Sigmoid colon (tissue), 7 donors: ENCODE data around the gene CAMK2N2. TPM values are rescaled to one million over a fixed set of nuclear protein-coding genes. Genes with fewer than 3 reads are reported as not detected.

Source experiments
- DNase-seq: peaks from one replicate; pipeline ENCODE4 v3.0.0-alpha.2; 2019
- H3K27ac ChIP-seq, 4 donors: fragments of 200-600 bp; sonication (generic); one replicate each; pipeline ENCODE4 v1.5.1; 2016 to 2019; ENCODE audit warnings: mild to moderate bottlenecking in 1 of 4
- H3K27me3 ChIP-seq, 3 donors: fragments of 200-600 bp; sonication (generic); one replicate each; pipeline ENCODE4 v1.5.1; 2019; ENCODE audit warnings: mild to moderate bottlenecking in 1 of 3
- H3K36me3 ChIP-seq, 4 donors: fragments of 200-600 bp; sonication (generic); one replicate each; pipeline ENCODE4 v1.5.1; 2016 to 2019
- H3K4me1 ChIP-seq, 4 donors: fragments of 200-600 bp; sonication (generic); one replicate each; pipeline ENCODE4 v1.5.1; 2017 to 2019
- H3K4me3 ChIP-seq, 4 donors: fragments of 200-600 bp; sonication (generic); one replicate each; pipeline ENCODE4 v1.5.1; 2017 to 2019; ENCODE audit warnings: mild to moderate bottlenecking in 2 of 4, moderate library complexity in 1 of 4
- H3K9me3 ChIP-seq, 4 donors: fragments of 200-600 bp in 3 of 4; sonication (generic) in 3 of 4; one replicate each; pipeline versions ENCODE4 v1.5.1 to v1.6.1; 2013 to 2019
- EP300 ChIP-seq, 4 donors: sonication (generic); formaldehyde crosslinking; IDR thresholded peaks; one replicate each; pipeline ENCODE4 v1.6.1; 2017; ENCODE audit warnings: antibody characterized with exemption in 4 of 4
- POLR2A ChIP-seq, 2 donors: fragments of 450-650 bp; IDR thresholded peaks; one replicate each; pipeline ENCODE4 v1.6.1; 2016; ENCODE audit warnings: antibody characterized with exemption in 2 of 2, mild to moderate bottlenecking in 2 of 2, moderate library complexity in 2 of 2
- POLR2AphosphoS5 ChIP-seq, 4 donors: sonication (generic); formaldehyde crosslinking; IDR thresholded peaks; one replicate each; pipeline ENCODE4 v1.6.1; 2017; ENCODE audit warnings: antibody characterized with exemption in 4 of 4
- WGBS, 2 donors: extraction: QIAGEN DNeasy Blood & Tissue Kit; methylation state at CpG; one replicate each; pipeline ENCODE4 v1.1.7; 2013; 5-methylcytosine and 5-hydroxymethylcytosine counted together
- intact Hi-C: fragments of 100-400 bp; cut with DNase I; formaldehyde crosslinking; loops from one replicate; pipeline ENCODE4 v1.15.1; 2023
- polyA plus RNA-seq, 3 donors: library from polyadenylated mRNA; stranded (reverse); fragments of 200-250 nt; gene quantifications; one replicate each; pipeline ENCODE4 v1.2.3, GENCODE V29; 2013
- total RNA-seq, 4 donors: library from RNA; depleted of rRNA; stranded (reverse); fragments of >200 nt; gene quantifications; one replicate each; pipeline ENCODE4 v1.1.0, GENCODE V29; 2016
- TF ChIP-seq, protein P1 (sequence below), 4 experiments: fragments of 450-650 bp in 3 of 4; fragments of 200-600 bp in 1 of 4; IDR thresholded peaks; one replicate each; pipeline ENCODE4 v1.5.1; 2016 to 2019; ENCODE audit warnings: antibody characterized with exemption in 4 of 4, mild to moderate bottlenecking in 3 of 4, moderate library complexity in 2 of 4
- donor health status: healthy with polysubstance abuse.
- donor health status: Bipolar disorder and iron deficiency.
- donor health status: healthy.

CAMK2N2 gene
- total and polyA plus RNA-seq, 7 donors, result 0.28 to 0.71 TPM; not detected in 5

DNA sequence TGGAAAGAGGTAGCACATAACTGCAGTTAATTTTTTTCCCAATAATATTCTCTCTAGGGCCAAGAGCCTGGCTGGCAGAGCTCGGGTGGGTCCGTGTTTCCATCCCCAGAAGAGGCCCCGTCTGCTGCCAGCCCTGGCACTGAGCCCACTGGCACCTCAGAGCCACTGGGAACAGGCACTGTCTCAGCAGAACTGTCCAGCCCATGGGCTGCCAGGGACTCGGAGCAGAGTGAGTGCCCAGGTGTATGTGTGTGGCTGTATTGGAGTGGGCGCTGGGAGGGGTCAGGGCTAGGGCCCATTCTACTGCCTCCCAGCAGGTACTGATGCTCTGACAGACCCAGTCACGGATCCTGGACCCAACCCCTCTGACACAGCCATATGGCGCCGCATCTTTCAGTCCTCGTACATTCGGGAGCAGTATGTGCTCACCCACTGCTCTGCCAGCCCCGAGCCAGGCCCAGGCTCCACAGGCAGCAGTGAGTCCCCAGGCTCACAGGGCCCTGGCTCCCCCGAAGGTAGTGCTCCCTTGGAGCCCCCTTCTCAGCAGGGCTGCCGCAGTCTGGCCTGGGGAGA, 23.0 kb downstream of the CAMK2N2 start:
- H3K36me3 ChIP-seq, result peaks cover 0 to 16% (median 4%) of the 10 kb centered on the region in 4 donors
- peaks cover 0 to 34% (median 22%) of the 10 kb centered on the region in 3 donors for H3K27me3 ChIP-seq

DNA sequence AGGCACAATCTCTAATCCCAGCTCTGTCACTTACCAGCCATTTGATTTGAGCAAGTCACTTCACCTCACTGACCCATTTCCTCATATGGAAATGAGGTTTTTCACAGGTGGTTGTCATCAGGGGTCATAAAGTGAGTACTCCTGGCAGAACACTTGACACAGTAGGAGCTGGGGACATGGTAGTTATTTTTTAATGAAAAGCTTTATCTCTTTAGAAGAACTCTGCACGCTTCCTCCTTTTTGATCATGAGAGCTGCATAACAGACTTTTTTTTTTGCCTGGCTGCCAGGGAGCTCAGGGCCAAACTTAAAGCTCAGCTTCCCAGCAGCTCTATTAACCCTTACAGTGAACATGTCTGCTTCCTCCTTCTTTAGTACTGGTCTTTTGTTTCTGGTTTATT, 23.5 kb downstream of the CAMK2N2 start:
- DNase-seq, result no peak
- H3K4me1 ChIP-seq, result peaks cover 0 to 5% (median 2%) of the 10 kb centered on the region in 4 donors
- TF ChIP-seq EP300 (IDR thresholded peaks at IDR 0.05) (no peak), POLR2AphosphoS5 (IDR thresholded peaks at IDR 0.05) (no peak), POLR2A (IDR thresholded peaks at IDR 0.05) (no peak)
- TF ChIP-seq, protein P1, sequence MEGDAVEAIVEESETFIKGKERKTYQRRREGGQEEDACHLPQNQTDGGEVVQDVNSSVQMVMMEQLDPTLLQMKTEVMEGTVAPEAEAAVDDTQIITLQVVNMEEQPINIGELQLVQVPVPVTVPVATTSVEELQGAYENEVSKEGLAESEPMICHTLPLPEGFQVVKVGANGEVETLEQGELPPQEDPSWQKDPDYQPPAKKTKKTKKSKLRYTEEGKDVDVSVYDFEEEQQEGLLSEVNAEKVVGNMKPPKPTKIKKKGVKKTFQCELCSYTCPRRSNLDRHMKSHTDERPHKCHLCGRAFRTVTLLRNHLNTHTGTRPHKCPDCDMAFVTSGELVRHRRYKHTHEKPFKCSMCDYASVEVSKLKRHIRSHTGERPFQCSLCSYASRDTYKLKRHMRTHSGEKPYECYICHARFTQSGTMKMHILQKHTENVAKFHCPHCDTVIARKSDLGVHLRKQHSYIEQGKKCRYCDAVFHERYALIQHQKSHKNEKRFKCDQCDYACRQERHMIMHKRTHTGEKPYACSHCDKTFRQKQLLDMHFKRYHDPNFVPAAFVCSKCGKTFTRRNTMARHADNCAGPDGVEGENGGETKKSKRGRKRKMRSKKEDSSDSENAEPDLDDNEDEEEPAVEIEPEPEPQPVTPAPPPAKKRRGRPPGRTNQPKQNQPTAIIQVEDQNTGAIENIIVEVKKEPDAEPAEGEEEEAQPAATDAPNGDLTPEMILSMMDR (IDR thresholded peaks at IDR 0.05), result no peak
- intact Hi-C loops, result no loop called here
- peaks cover 0 to 10% (median under 1%) of the 10 kb centered on the region in 4 donors for H3K36me3 ChIP-seq
- H3K27ac ChIP-seq, result no peak overlapping the region
- H3K27me3 ChIP-seq, result peaks cover 0 to 40% (median 22%) of the 10 kb centered on the region in 3 donors
- no peak overlapping the region for H3K4me3 ChIP-seq
- WGBS, 2 donors, result 2 to 11% methylated on average over 1 of the region's 1 CpG
- H3K9me3 ChIP-seq, result no peaks in the 10 kb centered on the region

More for the DNA sequence above, 23.0 kb downstream of the CAMK2N2 start:
- no peaks in the 10 kb centered on the region for H3K9me3 ChIP-seq
- peaks cover 0 to 5% (median 2%) of the 10 kb centered on the region in 4 donors for H3K4me1 ChIP-seq
- no peak for TF ChIP-seq POLR2AphosphoS5 (IDR thresholded peaks at IDR 0.05)
- TF ChIP-seq POLR2A (IDR thresholded peaks at IDR 0.05), result no peak
- TF ChIP-seq, protein P1 (IDR thresholded peaks at IDR 0.05), result no peak
- no peak for TF ChIP-seq EP300 (IDR thresholded peaks at IDR 0.05)
- 71 to 81% methylated on average over 13 of the region's 13 CpGs for WGBS, 2 donors
- no peak overlapping the region for H3K4me3 ChIP-seq
- intact Hi-C loops, result no loop called here
- no peak for DNase-seq
- H3K27ac ChIP-seq, result no peak overlapping the region

DNA sequence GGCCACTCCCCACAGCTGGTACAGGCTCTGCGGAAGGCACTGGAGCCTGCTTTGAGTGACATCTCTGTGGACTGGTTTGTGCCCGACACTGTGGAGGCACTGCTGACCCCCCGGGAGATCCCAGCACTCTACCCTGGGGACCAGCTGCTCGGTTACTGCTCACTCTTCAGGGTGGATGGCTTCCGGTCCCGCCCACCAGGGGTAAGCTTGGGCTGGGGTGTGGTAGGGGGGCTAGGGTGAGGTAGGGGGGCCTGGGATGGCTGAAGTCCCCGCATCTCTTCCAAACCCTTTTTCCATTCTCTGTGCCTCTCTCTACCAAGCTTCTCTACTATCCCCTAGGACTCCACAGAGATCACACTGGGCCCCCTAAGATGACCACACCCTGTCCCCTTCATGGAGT, 24.1 kb downstream of the CAMK2N2 start:
- Histone ChIP-seq H3K36me3 (peaks cover 0 to 4% (median 0%) of the 10 kb centered on the region in 4 donors), H3K27me3 (peaks cover 0 to 46% (median 22%) of the 10 kb centered on the region in 3 donors), H3K4me1 (peaks cover 0 to 5% (median 2%) of the 10 kb centered on the region in 4 donors), H3K9me3 (no peaks in the 10 kb centered on the region), H3K4me3 (no peak overlapping the region), H3K27ac (no peak overlapping the region)
- TF ChIP-seq, protein P1 (IDR thresholded peaks at IDR 0.05), result no peak
- TF ChIP-seq EP300 (IDR thresholded peaks at IDR 0.05), result no peak
- TF ChIP-seq POLR2A (IDR thresholded peaks at IDR 0.05), result no peak
- no peak for TF ChIP-seq POLR2AphosphoS5 (IDR thresholded peaks at IDR 0.05)
- 82 to 86% methylated on average over 7 of the region's 7 CpGs for WGBS, 2 donors
- intact Hi-C loops, result no loop called here
- no peak for DNase-seq

DNA sequence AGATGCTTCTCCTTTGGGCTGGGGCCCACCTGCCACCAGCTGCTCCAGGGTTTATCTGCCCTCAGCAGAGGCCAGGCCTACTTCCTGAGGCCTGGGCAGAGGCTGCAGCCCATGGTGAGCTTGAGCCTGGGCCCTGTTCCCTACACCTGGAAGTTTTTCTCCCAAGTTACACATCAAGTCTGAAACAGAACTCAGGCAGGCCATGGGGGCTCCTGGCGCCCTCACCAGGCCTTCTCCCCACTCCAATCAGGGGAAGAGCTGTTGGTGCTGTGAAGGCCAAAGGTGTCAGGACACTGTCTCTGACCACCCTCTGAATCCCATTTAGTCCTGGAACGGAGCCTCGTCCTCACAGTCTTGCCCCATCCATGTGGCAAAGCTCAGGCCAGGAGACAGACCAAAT, 24.7 kb downstream of the CAMK2N2 start:
- Histone ChIP-seq H3K36me3 (no peaks in the 10 kb centered on the region), H3K4me1 (peaks cover 0 to 3% (median under 1%) of the 10 kb centered on the region in 4 donors), H3K9me3 (no peaks in the 10 kb centered on the region), H3K4me3 (no peak overlapping the region), H3K27ac (no peak overlapping the region), H3K27me3 (peaks cover 3 to 51% (median 26%) of the 10 kb centered on the region in 3 donors)
- TF ChIP-seq POLR2A (IDR thresholded peaks at IDR 0.05), result no peak
- no peak for TF ChIP-seq EP300 (IDR thresholded peaks at IDR 0.05)
- TF ChIP-seq POLR2AphosphoS5 (IDR thresholded peaks at IDR 0.05), result no peak
- TF ChIP-seq, protein P1 (IDR thresholded peaks at IDR 0.05), result no peak
- no peak for DNase-seq
- 89 to 95% methylated on average over 3 of the region's 3 CpGs for WGBS, 2 donors
- intact Hi-C loops, result no loop called here
